A673 (cell line): ENCODE data around the gene TMEM202. TPM values are rescaled to one million over a fixed set of nuclear protein-coding genes. Genes with fewer than 3 reads are reported as not detected.
A peak's percentile ranks its signal among the peaks of the same experiment; 100 is the strongest.

Source experiments
- BruUV-seq: library from RNA; stranded (reverse); fragments of 400-500 nt; replicated peaks from 2 replicates; lab custom pipeline; 2021; lab: Mats Ljungman, UMichigan
- CTCF ChIA-PET: fragments of 300-600 bp; sonication (Branson Sonifier 250); formaldehyde crosslinking; loops from one replicate; lab custom pipeline; 2022; ENCODE audit warnings: antibody characterized with exemption; lab: Charles Lee
- POLR2A ChIA-PET: fragments of 300-600 bp; sonication (Branson Sonifier 250); formaldehyde crosslinking; loops from one replicate; lab custom pipeline; 2022; ENCODE audit warnings: antibody characterized with exemption; ENCODE audit not compliant: low non-redundant PET; lab: Charles Lee
- DNase-seq: peaks from one replicate; pipeline ENCODE4 v3.0.0-alpha.2; 2015; ENCODE audit warnings: low spot score
- H3K27ac ChIP-seq: fragments of 200-600 bp; sonication (generic); 2 replicates; pipeline ENCODE4 v1.5.1; 2016; ENCODE audit warnings: mixed run types, low read depth, mild to moderate bottlenecking, mixed read lengths, antibody characterized with exemption, low read length; ENCODE audit not compliant: poor library complexity, severe bottlenecking
- H3K27me3 ChIP-seq: fragments of 200-600 bp; sonication (generic); replicated peaks from 2 replicates; pipeline ENCODE4 v1.6.1; 2017; ENCODE audit warnings: mixed run types, low read depth, mild to moderate bottlenecking, mixed read lengths, antibody characterized with exemption, low read length; ENCODE audit not compliant: insufficient read depth, poor library complexity
- H3K36me3 ChIP-seq: fragments of 200-600 bp; sonication (generic); 2 replicates; pipeline ENCODE4 v1.6.1; 2016; ENCODE audit warnings: mixed run types, mild to moderate bottlenecking, mixed read lengths, antibody characterized with exemption, low read length; ENCODE audit not compliant: insufficient read depth, poor library complexity, severe bottlenecking
- H3K4me1 ChIP-seq: fragments of 200-600 bp; sonication (generic); 2 replicates; pipeline ENCODE4 v1.6.1; 2017; ENCODE audit warnings: mixed run types, mild to moderate bottlenecking, mixed read lengths, antibody characterized with exemption, low read length; ENCODE audit not compliant: insufficient read depth, poor library complexity, severe bottlenecking
- H3K4me3 ChIP-seq: fragments of 200-600 bp; sonication (generic); 2 replicates; pipeline ENCODE4 v1.5.1; 2016; ENCODE audit warnings: low read depth, mixed run types, mild to moderate bottlenecking, mixed read lengths, low read length; ENCODE audit not compliant: poor library complexity, severe bottlenecking
- H3K9me3 ChIP-seq: fragments of 200-600 bp; sonication (generic); 2 replicates; pipeline ENCODE4 v1.6.1; 2016; ENCODE audit warnings: mixed run types, low read depth, mild to moderate bottlenecking, mixed read lengths, antibody characterized with exemption, low read length; ENCODE audit not compliant: poor library complexity, severe bottlenecking
- CTCF ChIP-seq: fragments of 300-800, 200-600 bp; sonication (generic); conservative IDR thresholded peaks from 2 replicates; pipeline ENCODE4 v1.5.1; 2017; ENCODE audit warnings: low read depth, mild to moderate bottlenecking, antibody characterized with exemption, low read length, moderate library complexity, mixed read lengths
- EZH2 ChIP-seq: fragments of 200-600 bp; sonication (generic); IDR thresholded peaks from 2 replicates; pipeline ENCODE4 v1.6.1; 2017; ENCODE audit warnings: borderline replicate concordance, low read depth, mild to moderate bottlenecking, mixed read lengths, antibody characterized with exemption, low read length; ENCODE audit not compliant: poor library complexity, severe bottlenecking
- intact Hi-C: fragments of 100-400 bp; cut with micrococcal nuclease; formaldehyde crosslinking; loops from one replicate; pipeline ENCODE4 v1.10.0; 2022; ENCODE audit not compliant: unreplicated experiment
- total RNA-seq: library from RNA; stranded (reverse); gene quantifications from 2 replicates; pipeline ENCODE4 v1.2.3, GENCODE V29; 2021

Gene TMEM202
- total RNA-seq, 1 experiment from 2014 or later = not detected

GRCh38 chr15:72379856-72380430 is 18.2 kb upstream of the TMEM202 start:
- H3K36me3 ChIP-seq = no peaks in the 10 kb centered on the region
- no TSS peak for BruUV-seq
- H3K4me1 ChIP-seq = peaks cover 14% of the 10 kb centered on the region
- no peaks in the 10 kb centered on the region for H3K9me3 ChIP-seq
- ChIA-PET POLR2A (no interaction called here), CTCF (no interaction called here)
- H3K27me3 ChIP-seq = peaks cover 12% of the 10 kb centered on the region
- H3K27ac ChIP-seq = no peak overlapping the region
- TF ChIP-seq EZH2 (no peak), CTCF (no peak)
- peak; percentile 73 for DNase-seq
- intact Hi-C loops = no loop called here
- H3K4me3 ChIP-seq = no peak overlapping the region

- Histone ChIP-seq H3K9me3 (no peaks in the 10 kb centered on the region), H3K4me1 (peaks cover 13% of the 10 kb centered on the region), H3K4me3 (no peak overlapping the region), H3K36me3 (no peaks in the 10 kb centered on the region), H3K27ac (no peak overlapping the region), H3K27me3 (peaks cover 18% of the 10 kb centered on the region)
- no peak for TF ChIP-seq CTCF
- BruUV-seq = no TSS peak
- CTCF ChIA-PET = no interaction called here
- no peak for DNase-seq
- intact Hi-C loops = no loop called here
- POLR2A ChIA-PET = no interaction called here
These were observed 17.4 kb upstream of the TMEM202 start for GRCh38 chr15:72380743-72381142.

- intact Hi-C loops = no loop called here
- no peak overlapping the region for H3K27ac ChIP-seq
- POLR2A ChIA-PET = no interaction called here
- no peak overlapping the region for H3K4me3 ChIP-seq
- CTCF ChIA-PET = no interaction called here
- DNase-seq = no peak
- no peaks in the 10 kb centered on the region for H3K9me3 ChIP-seq
- no peaks in the 10 kb centered on the region for H3K36me3 ChIP-seq
- BruUV-seq = no TSS peak
- peak; percentile 33; the same call in 1 of the 2 replicates for TF ChIP-seq CTCF
- no peak for TF ChIP-seq EZH2
- peaks cover 21% of the 10 kb centered on the region for H3K27me3 ChIP-seq
- H3K4me1 ChIP-seq = peaks cover 9% of the 10 kb centered on the region
These were observed 16.0 kb upstream of the TMEM202 start for GRCh38 chr15:72382146-72382545.
